Measurements from ENCODE around the gene ASB6.

ASB6 gene

GRCh38 chr9:129661029-129661428, 19.1 kb upstream of the ASB6 start:
- TF ChIP-seq CTCF (conservative IDR thresholded peaks at IDR 0.05; ENCODE audit: low read length) = no peak
- TF ChIP-seq EZH2phosphoT487 (IDR thresholded peaks at IDR 0.05; ENCODE audit: borderline replicate concordance) = no peak
- no peaks in the 10 kb centered on the region for H3F3A ChIP-seq (ENCODE audit: low read depth)
- no peaks in the 10 kb centered on the region for H3K36me3 ChIP-seq (ENCODE audit: insufficient read depth, low read length)
- no peak overlapping the region for H3K4me2 ChIP-seq (ENCODE audit: low read depth, low read length, poor library complexity, severe bottlenecking)
- H4K20me1 ChIP-seq (ENCODE audit: insufficient read depth, low read length, poor library complexity, severe bottlenecking) = no peaks in the 10 kb centered on the region
- H3K4me3 ChIP-seq (ENCODE audit: low read length, poor library complexity, severe bottlenecking) = no peak overlapping the region
- no peaks in the 10 kb centered on the region for H3K79me2 ChIP-seq (ENCODE audit: insufficient read depth, low read length)
- no peak overlapping the region for H3K9ac ChIP-seq (ENCODE audit: low read depth, low read length, poor library complexity, severe bottlenecking)
- H3K9me3 ChIP-seq (ENCODE audit: insufficient read depth, low read depth, low read length) = no peaks in the 10 kb centered on the region
- H3K27me3 ChIP-seq (ENCODE audit: insufficient read depth, low read length, poor library complexity, severe bottlenecking) = no peaks in the 10 kb centered on the region
- no peaks in the 10 kb centered on the region for H3K9me2 ChIP-seq (replicated peaks; ENCODE audit: low read depth, low read length)
- H2AFZ ChIP-seq (ENCODE audit: low read length) = no peak overlapping the region
- no peaks in the 10 kb centered on the region for H3K4me1 ChIP-seq (ENCODE audit: insufficient read depth, low read length, poor library complexity, severe bottlenecking)

- Histone ChIP-seq H3F3A (ENCODE audit: low read depth) (no peaks in the 10 kb centered on the region), H3K36me3 (ENCODE audit: insufficient read depth, low read length) (no peaks in the 10 kb centered on the region), H3K9me2 (replicated peaks; ENCODE audit: low read depth, low read length) (no peaks in the 10 kb centered on the region), H3K4me1 (ENCODE audit: insufficient read depth, low read length, poor library complexity, severe bottlenecking) (no peaks in the 10 kb centered on the region), H3K79me2 (ENCODE audit: insufficient read depth, low read length) (no peaks in the 10 kb centered on the region), H3K9ac (ENCODE audit: low read depth, low read length, poor library complexity, severe bottlenecking) (no peak overlapping the region), H3K27me3 (ENCODE audit: insufficient read depth, low read length, poor library complexity, severe bottlenecking) (no peaks in the 10 kb centered on the region), H3K4me2 (ENCODE audit: low read depth, low read length, poor library complexity, severe bottlenecking) (no peak overlapping the region), H2AFZ (ENCODE audit: low read length) (no peak overlapping the region), H4K20me1 (ENCODE audit: insufficient read depth, low read length, poor library complexity, severe bottlenecking) (no peaks in the 10 kb centered on the region), H3K9me3 (ENCODE audit: insufficient read depth, low read depth, low read length) (no peaks in the 10 kb centered on the region), H3K4me3 (ENCODE audit: low read length, poor library complexity, severe bottlenecking) (no peak overlapping the region)
- no peak for TF ChIP-seq CTCF (conservative IDR thresholded peaks at IDR 0.05; ENCODE audit: low read length)
- no peak for TF ChIP-seq EZH2phosphoT487 (IDR thresholded peaks at IDR 0.05; ENCODE audit: borderline replicate concordance)
Measured at GRCh38 chr9:129656795-129657390, 14.9 kb upstream of the ASB6 start.

- no peak overlapping the region for H3K4me2 ChIP-seq (ENCODE audit: low read depth, low read length, poor library complexity, severe bottlenecking)
- TF ChIP-seq EZH2phosphoT487 (IDR thresholded peaks at IDR 0.05; ENCODE audit: borderline replicate concordance) = no peak
- H3K79me2 ChIP-seq (ENCODE audit: insufficient read depth, low read length) = no peaks in the 10 kb centered on the region
Measured at GRCh38 chr9:129655696-129656095, 13.7 kb upstream of the ASB6 start.

GRCh38 chr9:129655154-129655553, 13.2 kb upstream of the ASB6 start:
- H3K9me2 ChIP-seq (replicated peaks; ENCODE audit: low read depth, low read length) = no peaks in the 10 kb centered on the region
- no peaks in the 10 kb centered on the region for H4K20me1 ChIP-seq (ENCODE audit: insufficient read depth, low read length, poor library complexity, severe bottlenecking)
- no peak overlapping the region for H3K9ac ChIP-seq (ENCODE audit: low read depth, low read length, poor library complexity, severe bottlenecking)
- TF ChIP-seq CTCF (conservative IDR thresholded peaks at IDR 0.05; ENCODE audit: low read length) (no peak), EZH2phosphoT487 (IDR thresholded peaks at IDR 0.05; ENCODE audit: borderline replicate concordance) (no peak)
- no peaks in the 10 kb centered on the region for H3K27me3 ChIP-seq (ENCODE audit: insufficient read depth, low read length, poor library complexity, severe bottlenecking)
- no peak overlapping the region for H2AFZ ChIP-seq (ENCODE audit: low read length)
- no peak overlapping the region for H3K4me3 ChIP-seq (ENCODE audit: low read length, poor library complexity, severe bottlenecking)
- no peaks in the 10 kb centered on the region for H3K9me3 ChIP-seq (ENCODE audit: insufficient read depth, low read depth, low read length)
- H3K4me1 ChIP-seq (ENCODE audit: insufficient read depth, low read length, poor library complexity, severe bottlenecking) = no peaks in the 10 kb centered on the region
- no peaks in the 10 kb centered on the region for H3F3A ChIP-seq (ENCODE audit: low read depth)
- no peaks in the 10 kb centered on the region for H3K36me3 ChIP-seq (ENCODE audit: insufficient read depth, low read length)
- no peaks in the 10 kb centered on the region for H3K79me2 ChIP-seq (ENCODE audit: insufficient read depth, low read length)
- no peak overlapping the region for H3K4me2 ChIP-seq (ENCODE audit: low read depth, low read length, poor library complexity, severe bottlenecking)

More at GRCh38 chr9:129655696-129656095, 13.7 kb upstream of the ASB6 start:
- Histone ChIP-seq H3K27me3 (ENCODE audit: insufficient read depth, low read length, poor library complexity, severe bottlenecking) (no peaks in the 10 kb centered on the region), H3K4me3 (ENCODE audit: low read length, poor library complexity, severe bottlenecking) (no peak overlapping the region), H4K20me1 (ENCODE audit: insufficient read depth, low read length, poor library complexity, severe bottlenecking) (no peaks in the 10 kb centered on the region), H3K9me2 (replicated peaks; ENCODE audit: low read depth, low read length) (no peaks in the 10 kb centered on the region), H3K9ac (ENCODE audit: low read depth, low read length, poor library complexity, severe bottlenecking) (no peak overlapping the region), H2AFZ (ENCODE audit: low read length) (no peak overlapping the region), H3F3A (ENCODE audit: low read depth) (no peaks in the 10 kb centered on the region), H3K36me3 (ENCODE audit: insufficient read depth, low read length) (no peaks in the 10 kb centered on the region), H3K9me3 (ENCODE audit: insufficient read depth, low read depth, low read length) (no peaks in the 10 kb centered on the region), H3K4me1 (ENCODE audit: insufficient read depth, low read length, poor library complexity, severe bottlenecking) (no peaks in the 10 kb centered on the region)

Measured in Loucy (cell line).